ENCODE data around the gene EMSY.

DNA sequence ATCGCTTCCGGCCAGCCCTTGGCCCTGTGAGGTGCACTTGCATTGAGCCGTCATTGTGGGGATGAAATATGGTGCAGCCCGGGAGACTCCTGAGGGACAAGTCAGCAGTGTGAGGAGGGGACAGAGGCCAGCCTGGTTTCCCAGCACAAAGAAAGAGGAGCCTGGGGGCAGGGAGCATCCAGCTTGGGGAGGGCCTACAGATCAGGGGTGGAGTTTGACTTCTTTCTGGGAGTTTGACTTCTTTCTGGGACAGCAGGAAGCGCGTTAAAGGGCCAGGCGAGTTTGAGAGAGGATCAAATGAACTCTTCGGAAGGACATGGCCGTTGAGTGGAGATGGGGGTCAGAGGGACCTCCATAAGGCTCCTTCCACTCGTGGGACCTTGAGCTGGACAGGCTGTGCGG lies 133.8 kb downstream of the EMSY start:
- TF ChIP-seq POLR2AphosphoS5 (IDR thresholded peaks at IDR 0.05): peak; percentile 40 to 88 (median 85)
- TF ChIP-seq POLR2A (IDR thresholded peaks at IDR 0.05): no peak
- TF ChIP-seq, protein P1, sequence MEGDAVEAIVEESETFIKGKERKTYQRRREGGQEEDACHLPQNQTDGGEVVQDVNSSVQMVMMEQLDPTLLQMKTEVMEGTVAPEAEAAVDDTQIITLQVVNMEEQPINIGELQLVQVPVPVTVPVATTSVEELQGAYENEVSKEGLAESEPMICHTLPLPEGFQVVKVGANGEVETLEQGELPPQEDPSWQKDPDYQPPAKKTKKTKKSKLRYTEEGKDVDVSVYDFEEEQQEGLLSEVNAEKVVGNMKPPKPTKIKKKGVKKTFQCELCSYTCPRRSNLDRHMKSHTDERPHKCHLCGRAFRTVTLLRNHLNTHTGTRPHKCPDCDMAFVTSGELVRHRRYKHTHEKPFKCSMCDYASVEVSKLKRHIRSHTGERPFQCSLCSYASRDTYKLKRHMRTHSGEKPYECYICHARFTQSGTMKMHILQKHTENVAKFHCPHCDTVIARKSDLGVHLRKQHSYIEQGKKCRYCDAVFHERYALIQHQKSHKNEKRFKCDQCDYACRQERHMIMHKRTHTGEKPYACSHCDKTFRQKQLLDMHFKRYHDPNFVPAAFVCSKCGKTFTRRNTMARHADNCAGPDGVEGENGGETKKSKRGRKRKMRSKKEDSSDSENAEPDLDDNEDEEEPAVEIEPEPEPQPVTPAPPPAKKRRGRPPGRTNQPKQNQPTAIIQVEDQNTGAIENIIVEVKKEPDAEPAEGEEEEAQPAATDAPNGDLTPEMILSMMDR (IDR thresholded peaks at IDR 0.05 in 8 of 11, conservative IDR thresholded peaks at IDR 0.05 in 3 of 11): peak in 1 of 11 experiments; percentile 14

All from spleen (tissue), 7 donors.